Measurements from ENCODE around the gene LIPT1.

LIPT1 gene

DNA sequence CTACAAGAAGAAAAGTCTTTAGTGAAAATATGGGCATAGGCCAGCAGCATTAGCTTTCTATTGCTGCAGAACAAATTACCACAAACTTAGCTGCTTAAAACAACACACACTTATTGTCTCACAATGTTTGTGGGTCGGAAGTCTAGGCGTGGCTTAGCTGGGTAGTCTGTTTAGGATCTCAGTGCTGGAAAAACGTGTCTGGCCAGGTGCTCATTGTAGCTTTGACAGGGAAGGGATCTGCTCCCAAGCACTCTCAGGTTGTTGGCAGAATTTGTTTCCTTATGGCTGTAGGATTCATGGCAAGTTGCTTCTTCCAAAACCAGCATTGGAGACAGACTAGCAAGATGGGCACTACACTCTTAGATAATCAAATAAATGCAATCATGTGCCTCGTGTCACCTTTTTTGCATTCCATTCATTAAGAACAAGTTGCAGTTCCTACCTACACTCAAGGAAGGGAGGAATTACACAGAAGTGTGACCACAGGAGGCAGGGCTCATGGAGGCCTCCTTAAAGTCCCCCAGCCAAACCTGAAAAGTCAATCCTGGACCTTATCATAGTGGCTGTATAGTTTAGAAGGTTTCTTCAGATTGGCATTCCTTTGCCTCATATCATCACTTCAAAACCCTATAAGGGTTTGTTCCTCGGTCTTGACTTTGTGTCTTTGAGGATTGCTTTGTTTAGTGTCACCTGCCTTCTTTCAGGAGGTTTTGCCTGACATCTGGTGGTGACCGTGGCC lies 43.5 kb downstream of the LIPT1 start (continued):
- TF ChIP-seq ZNF19 (tag by site-specific recombination; IDR thresholded peaks at IDR 0.05; ENCODE audit: low read depth) (no peak), ZNF571 (tag by site-specific recombination; IDR thresholded peaks at IDR 0.05) (no peak)

DNA sequence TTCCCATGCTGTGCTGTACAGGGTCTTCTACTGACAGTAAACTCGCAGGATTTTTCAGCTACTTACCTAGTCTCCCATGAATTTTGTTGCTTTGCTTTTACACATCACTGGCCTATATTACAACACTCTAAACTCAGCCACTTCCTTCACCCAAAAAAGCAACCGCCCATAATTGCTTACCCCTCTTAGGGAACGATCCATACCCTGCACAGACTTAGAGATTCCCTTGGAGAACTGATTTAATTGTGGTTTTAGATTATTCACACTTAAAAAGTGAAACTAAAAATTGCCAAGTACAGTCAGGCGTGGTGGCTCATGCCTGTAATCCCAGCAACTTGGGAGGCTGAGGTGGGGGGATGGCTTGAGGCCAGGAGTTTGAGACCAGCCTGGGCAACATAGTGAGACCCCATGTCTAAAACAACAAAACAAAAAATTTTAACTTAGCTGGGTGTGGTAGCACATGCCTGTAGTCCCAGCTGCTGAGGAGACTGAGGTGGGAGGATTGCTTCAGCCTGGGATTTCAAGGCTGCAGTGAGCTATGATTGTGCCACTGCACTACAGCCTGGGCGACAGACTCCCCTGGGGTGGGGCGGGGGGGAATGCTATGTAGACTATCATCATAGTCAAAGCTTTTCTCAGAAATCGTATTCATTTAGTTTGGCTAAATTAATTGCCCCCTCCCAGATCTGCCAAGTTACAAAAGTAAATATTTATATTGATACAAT lies 45.5 kb downstream of the LIPT1 start:
- no peak overlapping the region for H3K27ac ChIP-seq (ENCODE audit: extremely low read depth, low read depth, low read length)
- TF ChIP-seq ZNF121 (tag by site-specific recombination; IDR thresholded peaks at IDR 0.05) (peak; percentile 55; the same call in 1 of the 2 replicates), ZSCAN23 (tag by site-specific recombination; IDR thresholded peaks at IDR 0.05) (no peak)
- CTCF ChIA-PET, result no interaction called here
- POLR2A ChIA-PET, result no interaction called here
- H3K36me3 ChIP-seq (ENCODE audit: control insufficient read depth in 2 of 2, insufficient read depth in 1 of 2, low read length in 2 of 2), result peaks cover 19 to 50% of the 10 kb centered on the region in 2 experiments; a peak in 2 of 3 replicates
- no peaks in the 10 kb centered on the region for H3K9me3 ChIP-seq (ENCODE audit: control insufficient read depth, insufficient read depth, low read depth, low read length)
- no peaks in the 10 kb centered on the region for H3K4me1 ChIP-seq (ENCODE audit: control insufficient read depth, insufficient read depth, low read length)
- H3K4me3 ChIP-seq (ENCODE audit: low read depth, low read length), result no peak overlapping the region

GRCh38 chr2:99201959-99202678 lies 47.4 kb downstream of the LIPT1 start:
- Histone ChIP-seq H3K9me3 (ENCODE audit: control insufficient read depth, insufficient read depth, low read depth, low read length) (no peaks in the 10 kb centered on the region), H3K4me3 (ENCODE audit: low read depth, low read length) (no peak overlapping the region), H3K27ac (ENCODE audit: extremely low read depth, low read depth, low read length) (no peak overlapping the region), H3K36me3 (ENCODE audit: control insufficient read depth in 2 of 2, insufficient read depth in 1 of 2, low read length in 2 of 2) (peaks cover 3 to 31% of the 10 kb centered on the region in 2 experiments; a peak in 2 of 3 replicates), H3K4me1 (ENCODE audit: control insufficient read depth, insufficient read depth, low read length) (no peaks in the 10 kb centered on the region)
- CTCF ChIA-PET, result no interaction called here
- POLR2A ChIA-PET, result no interaction called here
- TF ChIP-seq, protein P1, sequence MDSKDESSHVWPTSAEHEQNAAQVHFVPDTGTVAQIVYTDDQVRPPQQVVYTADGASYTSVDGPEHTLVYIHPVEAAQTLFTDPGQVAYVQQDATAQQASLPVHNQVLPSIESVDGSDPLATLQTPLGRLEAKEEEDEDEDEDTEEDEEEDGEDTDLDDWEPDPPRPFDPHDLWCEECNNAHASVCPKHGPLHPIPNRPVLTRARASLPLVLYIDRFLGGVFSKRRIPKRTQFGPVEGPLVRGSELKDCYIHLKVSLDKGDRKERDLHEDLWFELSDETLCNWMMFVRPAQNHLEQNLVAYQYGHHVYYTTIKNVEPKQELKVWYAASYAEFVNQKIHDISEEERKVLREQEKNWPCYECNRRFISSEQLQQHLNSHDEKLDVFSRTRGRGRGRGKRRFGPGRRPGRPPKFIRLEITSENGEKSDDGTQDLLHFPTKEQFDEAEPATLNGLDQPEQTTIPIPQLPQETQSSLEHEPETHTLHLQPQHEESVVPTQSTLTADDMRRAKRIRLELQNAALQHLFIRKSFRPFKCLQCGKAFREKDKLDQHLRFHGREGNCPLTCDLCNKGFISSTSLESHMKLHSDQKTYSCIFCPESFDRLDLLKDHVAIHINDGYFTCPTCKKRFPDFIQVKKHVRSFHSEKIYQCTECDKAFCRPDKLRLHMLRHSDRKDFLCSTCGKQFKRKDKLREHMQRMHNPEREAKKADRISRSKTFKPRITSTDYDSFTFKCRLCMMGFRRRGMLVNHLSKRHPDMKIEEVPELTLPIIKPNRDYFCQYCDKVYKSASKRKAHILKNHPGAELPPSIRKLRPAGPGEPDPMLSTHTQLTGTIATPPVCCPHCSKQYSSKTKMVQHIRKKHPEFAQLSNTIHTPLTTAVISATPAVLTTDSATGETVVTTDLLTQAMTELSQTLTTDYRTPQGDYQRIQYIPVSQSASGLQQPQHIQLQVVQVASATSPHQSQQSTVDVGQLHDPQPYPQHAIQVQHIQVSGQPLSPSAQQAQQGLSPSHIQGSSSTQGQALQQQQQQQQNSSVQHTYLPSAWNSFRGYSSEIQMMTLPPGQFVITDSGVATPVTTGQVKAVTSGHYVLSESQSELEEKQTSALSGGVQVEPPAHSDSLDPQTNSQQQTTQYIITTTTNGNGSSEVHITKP (tag by site-specific recombination; IDR thresholded peaks at IDR 0.05), result 0 out of 2 replicates have a peak, but pooled peaks have one; percentile 18
- TF ChIP-seq ZNF707 (tag by site-specific recombination; IDR thresholded peaks at IDR 0.05), result no peak
- TF ChIP-seq BCL11A (tag by site-specific recombination; IDR thresholded peaks at IDR 0.05; ENCODE audit: low read depth), result no peak
- TF ChIP-seq ZFP3 (tag by site-specific recombination; IDR thresholded peaks at IDR 0.05; ENCODE audit: low read depth), result no peak
- no peak for TF ChIP-seq ZNF626 (tag by site-specific recombination; IDR thresholded peaks at IDR 0.05)
- no peak for TF ChIP-seq ZNF571 (tag by site-specific recombination; IDR thresholded peaks at IDR 0.05)
- no peak for TF ChIP-seq ZBTB1 (tag by site-specific recombination; IDR thresholded peaks at IDR 0.05)

- Histone ChIP-seq H3K9me3 (ENCODE audit: control insufficient read depth, insufficient read depth, low read depth, low read length) (no peaks in the 10 kb centered on the region), H3K27ac (ENCODE audit: extremely low read depth, low read depth, low read length) (no peak overlapping the region), H3K4me1 (ENCODE audit: control insufficient read depth, insufficient read depth, low read length) (no peaks in the 10 kb centered on the region), H3K4me3 (ENCODE audit: low read depth, low read length) (no peak overlapping the region), H3K36me3 (ENCODE audit: control insufficient read depth in 2 of 2, insufficient read depth in 1 of 2, low read length in 2 of 2) (peaks cover 0 to 12% of the 10 kb centered on the region in 2 experiments; a peak in 1 of 3 replicates)
- POLR2A ChIA-PET, result no interaction called here
- CTCF ChIA-PET, result no interaction called here
- TF ChIP-seq ZNF513 (tag by site-specific recombination; IDR thresholded peaks at IDR 0.05) (no peak), ZNF837 (tag by site-specific recombination; IDR thresholded peaks at IDR 0.05) (no peak), ZBTB7A (tag by site-specific recombination; IDR thresholded peaks at IDR 0.05; ENCODE audit: low read depth) (no peak), ZNF311 (tag by site-specific recombination; IDR thresholded peaks at IDR 0.05; ENCODE audit: borderline replicate concordance) (no peak), ZNF350 (tag by site-specific recombination; IDR thresholded peaks at IDR 0.05) (no peak), ZNF488 (tag by site-specific recombination; IDR thresholded peaks at IDR 0.05) (no peak)
- TF ChIP-seq, protein P2, sequence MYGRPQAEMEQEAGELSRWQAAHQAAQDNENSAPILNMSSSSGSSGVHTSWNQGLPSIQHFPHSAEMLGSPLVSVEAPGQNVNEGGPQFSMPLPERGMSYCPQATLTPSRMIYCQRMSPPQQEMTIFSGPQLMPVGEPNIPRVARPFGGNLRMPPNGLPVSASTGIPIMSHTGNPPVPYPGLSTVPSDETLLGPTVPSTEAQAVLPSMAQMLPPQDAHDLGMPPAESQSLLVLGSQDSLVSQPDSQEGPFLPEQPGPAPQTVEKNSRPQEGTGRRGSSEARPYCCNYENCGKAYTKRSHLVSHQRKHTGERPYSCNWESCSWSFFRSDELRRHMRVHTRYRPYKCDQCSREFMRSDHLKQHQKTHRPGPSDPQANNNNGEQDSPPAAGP (tag by site-specific recombination; IDR thresholded peaks at IDR 0.05), result no peak
Observed at GRCh38 chr2:99205491-99205890, 50.7 kb downstream of the LIPT1 start.

All from HEK293 (cell line).